ENCODE measurements around the gene THPO.

THPO gene

DNA sequence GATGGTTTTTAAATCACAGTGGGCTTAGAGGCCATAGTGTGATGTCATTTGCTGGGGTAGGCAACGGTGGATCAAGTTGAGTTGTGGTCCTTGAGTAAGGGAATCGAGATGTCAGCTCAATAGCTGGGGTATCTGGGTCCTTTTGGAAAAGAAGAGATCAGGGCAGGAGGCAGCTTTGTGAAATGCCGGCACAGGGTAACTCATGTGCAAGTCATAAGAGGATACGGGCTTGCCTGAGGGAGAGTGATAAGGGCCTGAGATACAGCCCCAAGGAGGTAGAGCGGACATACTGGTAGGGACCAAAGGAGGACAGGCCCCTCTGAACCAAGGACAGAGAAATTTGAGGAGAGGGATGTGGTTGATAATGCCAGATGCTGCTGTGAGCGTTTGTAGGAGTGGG lies 44.8 kb downstream of the THPO start:
- no peak for TF ChIP-seq ZC3H10 (CRISPR knock-in tag; IDR thresholded peaks at IDR 0.05)
- TF ChIP-seq CSDC2 (CRISPR knock-in tag; IDR thresholded peaks at IDR 0.05) = no peak
- TF ChIP-seq ISL1 (CRISPR knock-in tag; IDR thresholded peaks at IDR 0.05) = no peak
- TF ChIP-seq, protein P1, sequence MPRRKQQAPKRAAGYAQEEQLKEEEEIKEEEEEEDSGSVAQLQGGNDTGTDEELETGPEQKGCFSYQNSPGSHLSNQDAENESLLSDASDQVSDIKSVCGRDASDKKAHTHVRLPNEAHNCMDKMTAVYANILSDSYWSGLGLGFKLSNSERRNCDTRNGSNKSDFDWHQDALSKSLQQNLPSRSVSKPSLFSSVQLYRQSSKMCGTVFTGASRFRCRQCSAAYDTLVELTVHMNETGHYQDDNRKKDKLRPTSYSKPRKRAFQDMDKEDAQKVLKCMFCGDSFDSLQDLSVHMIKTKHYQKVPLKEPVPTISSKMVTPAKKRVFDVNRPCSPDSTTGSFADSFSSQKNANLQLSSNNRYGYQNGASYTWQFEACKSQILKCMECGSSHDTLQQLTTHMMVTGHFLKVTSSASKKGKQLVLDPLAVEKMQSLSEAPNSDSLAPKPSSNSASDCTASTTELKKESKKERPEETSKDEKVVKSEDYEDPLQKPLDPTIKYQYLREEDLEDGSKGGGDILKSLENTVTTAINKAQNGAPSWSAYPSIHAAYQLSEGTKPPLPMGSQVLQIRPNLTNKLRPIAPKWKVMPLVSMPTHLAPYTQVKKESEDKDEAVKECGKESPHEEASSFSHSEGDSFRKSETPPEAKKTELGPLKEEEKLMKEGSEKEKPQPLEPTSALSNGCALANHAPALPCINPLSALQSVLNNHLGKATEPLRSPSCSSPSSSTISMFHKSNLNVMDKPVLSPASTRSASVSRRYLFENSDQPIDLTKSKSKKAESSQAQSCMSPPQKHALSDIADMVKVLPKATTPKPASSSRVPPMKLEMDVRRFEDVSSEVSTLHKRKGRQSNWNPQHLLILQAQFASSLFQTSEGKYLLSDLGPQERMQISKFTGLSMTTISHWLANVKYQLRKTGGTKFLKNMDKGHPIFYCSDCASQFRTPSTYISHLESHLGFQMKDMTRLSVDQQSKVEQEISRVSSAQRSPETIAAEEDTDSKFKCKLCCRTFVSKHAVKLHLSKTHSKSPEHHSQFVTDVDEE (CRISPR knock-in tag; IDR thresholded peaks at IDR 0.05) = no peak
- no peak for TF ChIP-seq BACH2 (CRISPR knock-in tag; IDR thresholded peaks at IDR 0.05; ENCODE audit: borderline replicate concordance)
- TF ChIP-seq, protein P2, sequence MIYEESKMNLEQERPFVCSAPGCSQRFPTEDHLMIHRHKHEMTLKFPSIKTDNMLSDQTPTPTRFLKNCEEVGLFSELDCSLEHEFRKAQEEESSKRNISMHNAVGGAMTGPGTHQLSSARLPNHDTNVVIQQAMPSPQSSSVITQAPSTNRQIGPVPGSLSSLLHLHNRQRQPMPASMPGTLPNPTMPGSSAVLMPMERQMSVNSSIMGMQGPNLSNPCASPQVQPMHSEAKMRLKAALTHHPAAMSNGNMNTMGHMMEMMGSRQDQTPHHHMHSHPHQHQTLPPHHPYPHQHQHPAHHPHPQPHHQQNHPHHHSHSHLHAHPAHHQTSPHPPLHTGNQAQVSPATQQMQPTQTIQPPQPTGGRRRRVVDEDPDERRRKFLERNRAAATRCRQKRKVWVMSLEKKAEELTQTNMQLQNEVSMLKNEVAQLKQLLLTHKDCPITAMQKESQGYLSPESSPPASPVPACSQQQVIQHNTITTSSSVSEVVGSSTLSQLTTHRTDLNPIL (CRISPR knock-in tag; IDR thresholded peaks at IDR 0.05; ENCODE audit: low read depth) = no peak
- TF ChIP-seq, protein P3, sequence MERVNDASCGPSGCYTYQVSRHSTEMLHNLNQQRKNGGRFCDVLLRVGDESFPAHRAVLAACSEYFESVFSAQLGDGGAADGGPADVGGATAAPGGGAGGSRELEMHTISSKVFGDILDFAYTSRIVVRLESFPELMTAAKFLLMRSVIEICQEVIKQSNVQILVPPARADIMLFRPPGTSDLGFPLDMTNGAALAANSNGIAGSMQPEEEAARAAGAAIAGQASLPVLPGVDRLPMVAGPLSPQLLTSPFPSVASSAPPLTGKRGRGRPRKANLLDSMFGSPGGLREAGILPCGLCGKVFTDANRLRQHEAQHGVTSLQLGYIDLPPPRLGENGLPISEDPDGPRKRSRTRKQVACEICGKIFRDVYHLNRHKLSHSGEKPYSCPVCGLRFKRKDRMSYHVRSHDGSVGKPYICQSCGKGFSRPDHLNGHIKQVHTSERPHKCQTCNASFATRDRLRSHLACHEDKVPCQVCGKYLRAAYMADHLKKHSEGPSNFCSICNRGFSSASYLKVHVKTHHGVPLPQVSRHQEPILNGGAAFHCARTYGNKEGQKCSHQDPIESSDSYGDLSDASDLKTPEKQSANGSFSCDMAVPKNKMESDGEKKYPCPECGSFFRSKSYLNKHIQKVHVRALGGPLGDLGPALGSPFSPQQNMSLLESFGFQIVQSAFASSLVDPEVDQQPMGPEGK (CRISPR knock-in tag; IDR thresholded peaks at IDR 0.05; ENCODE audit: borderline replicate concordance) = no peak
- no peak for TF ChIP-seq SNAI2 (CRISPR knock-in tag; IDR thresholded peaks at IDR 0.05)
- TF ChIP-seq ARNTL (CRISPR knock-in tag; IDR thresholded peaks at IDR 0.05; ENCODE audit: borderline replicate concordance, low read depth) = no peak
- no peak for TF ChIP-seq ZFP3 (CRISPR knock-in tag; IDR thresholded peaks at IDR 0.05)
- TF ChIP-seq ESRRG (CRISPR knock-in tag; IDR thresholded peaks at IDR 0.05) = no peak
- no peak for TF ChIP-seq RARB (CRISPR knock-in tag; IDR thresholded peaks at IDR 0.05)
- TF ChIP-seq PPARA (CRISPR knock-in tag; IDR thresholded peaks at IDR 0.05; ENCODE audit: borderline replicate concordance) = no peak
- no peak for TF ChIP-seq TCF4 (CRISPR knock-in tag; IDR thresholded peaks at IDR 0.05; ENCODE audit: borderline replicate concordance)
- TF ChIP-seq, protein P4, sequence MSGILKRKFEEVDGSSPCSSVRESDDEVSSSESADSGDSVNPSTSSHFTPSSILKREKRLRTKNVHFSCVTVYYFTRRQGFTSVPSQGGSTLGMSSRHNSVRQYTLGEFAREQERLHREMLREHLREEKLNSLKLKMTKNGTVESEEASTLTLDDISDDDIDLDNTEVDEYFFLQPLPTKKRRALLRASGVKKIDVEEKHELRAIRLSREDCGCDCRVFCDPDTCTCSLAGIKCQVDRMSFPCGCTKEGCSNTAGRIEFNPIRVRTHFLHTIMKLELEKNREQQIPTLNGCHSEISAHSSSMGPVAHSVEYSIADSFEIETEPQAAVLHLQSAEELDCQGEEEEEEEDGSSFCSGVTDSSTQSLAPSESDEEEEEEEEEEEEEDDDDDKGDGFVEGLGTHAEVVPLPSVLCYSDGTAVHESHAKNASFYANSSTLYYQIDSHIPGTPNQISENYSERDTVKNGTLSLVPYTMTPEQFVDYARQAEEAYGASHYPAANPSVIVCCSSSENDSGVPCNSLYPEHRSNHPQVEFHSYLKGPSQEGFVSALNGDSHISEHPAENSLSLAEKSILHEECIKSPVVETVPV (CRISPR knock-in tag; IDR thresholded peaks at IDR 0.05) = no peak
- no peak for TF ChIP-seq ZNF565 (CRISPR knock-in tag; conservative IDR thresholded peaks at IDR 0.05; ENCODE audit: low read depth)
- TF ChIP-seq, protein P5, sequence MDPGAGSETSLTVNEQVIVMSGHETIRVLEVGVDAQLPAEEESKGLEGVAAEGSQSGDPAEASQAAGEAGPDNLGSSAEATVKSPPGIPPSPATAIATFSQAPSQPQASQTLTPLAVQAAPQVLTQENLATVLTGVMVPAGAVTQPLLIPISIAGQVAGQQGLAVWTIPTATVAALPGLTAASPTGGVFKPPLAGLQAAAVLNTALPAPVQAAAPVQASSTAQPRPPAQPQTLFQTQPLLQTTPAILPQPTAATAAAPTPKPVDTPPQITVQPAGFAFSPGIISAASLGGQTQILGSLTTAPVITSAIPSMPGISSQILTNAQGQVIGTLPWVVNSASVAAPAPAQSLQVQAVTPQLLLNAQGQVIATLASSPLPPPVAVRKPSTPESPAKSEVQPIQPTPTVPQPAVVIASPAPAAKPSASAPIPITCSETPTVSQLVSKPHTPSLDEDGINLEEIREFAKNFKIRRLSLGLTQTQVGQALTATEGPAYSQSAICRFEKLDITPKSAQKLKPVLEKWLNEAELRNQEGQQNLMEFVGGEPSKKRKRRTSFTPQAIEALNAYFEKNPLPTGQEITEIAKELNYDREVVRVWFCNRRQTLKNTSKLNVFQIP (CRISPR knock-in tag; IDR thresholded peaks at IDR 0.05; ENCODE audit: borderline replicate concordance, low read depth) = no peak
- no peak for ATAC-seq

DNA sequence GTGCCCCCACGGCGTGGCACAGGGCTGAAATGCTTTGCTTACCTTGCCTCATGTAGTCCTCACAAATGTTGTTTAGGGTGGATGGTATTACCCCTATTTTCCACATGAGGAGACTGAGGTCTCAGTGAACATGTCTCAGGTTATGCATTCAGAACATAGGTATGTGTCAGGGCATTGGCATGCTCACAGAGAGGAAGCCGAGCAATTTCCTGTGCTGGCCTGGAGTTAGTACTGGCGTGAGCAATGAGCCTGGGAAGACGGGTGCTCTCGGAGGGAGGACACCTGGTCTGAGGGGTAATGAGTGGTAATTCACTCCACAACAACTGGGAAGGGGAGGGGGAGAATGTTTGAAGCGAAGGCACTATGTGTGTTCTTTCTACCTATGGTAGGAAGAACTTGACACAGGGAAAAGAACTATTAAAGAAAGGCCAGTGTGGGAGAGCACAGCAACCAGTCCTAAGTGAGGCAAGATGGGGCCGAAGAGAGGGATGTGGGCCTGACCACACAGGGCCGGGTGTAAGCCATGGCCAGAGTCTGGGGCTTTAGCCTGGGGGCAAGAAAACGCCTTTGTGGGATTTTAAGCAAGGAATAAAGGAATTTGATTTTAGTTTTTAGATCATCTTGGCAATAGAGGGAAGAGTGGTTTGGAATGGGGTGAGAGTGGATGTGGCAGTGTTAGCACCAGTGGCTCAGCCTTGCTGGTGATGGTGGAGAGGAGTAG lies 45.5 kb downstream of the THPO start:
- TF ChIP-seq ZNF8 (CRISPR knock-in tag; IDR thresholded peaks at IDR 0.05) (no peak), ARNTL (CRISPR knock-in tag; IDR thresholded peaks at IDR 0.05; ENCODE audit: borderline replicate concordance, low read depth) (no peak), SNAI2 (CRISPR knock-in tag; IDR thresholded peaks at IDR 0.05) (no peak), ZNF565 (CRISPR knock-in tag; conservative IDR thresholded peaks at IDR 0.05; ENCODE audit: low read depth) (no peak), ISL1 (CRISPR knock-in tag; IDR thresholded peaks at IDR 0.05) (no peak), ZNF70 (CRISPR knock-in tag; IDR thresholded peaks at IDR 0.05) (no peak), ESRRG (CRISPR knock-in tag; IDR thresholded peaks at IDR 0.05) (no peak), RARB (CRISPR knock-in tag; IDR thresholded peaks at IDR 0.05) (no peak)
- TF ChIP-seq, protein P2 (CRISPR knock-in tag; IDR thresholded peaks at IDR 0.05; ENCODE audit: low read depth) = no peak
- TF ChIP-seq, protein P1 (CRISPR knock-in tag; IDR thresholded peaks at IDR 0.05) = no peak
- peak; percentile 64 for ATAC-seq

Data from SK-N-SH treated with all-trans-retinoic acid at 6 μM for 48 hours (cell line).